ENCODE data around the gene RBBP8NL.

DNA sequence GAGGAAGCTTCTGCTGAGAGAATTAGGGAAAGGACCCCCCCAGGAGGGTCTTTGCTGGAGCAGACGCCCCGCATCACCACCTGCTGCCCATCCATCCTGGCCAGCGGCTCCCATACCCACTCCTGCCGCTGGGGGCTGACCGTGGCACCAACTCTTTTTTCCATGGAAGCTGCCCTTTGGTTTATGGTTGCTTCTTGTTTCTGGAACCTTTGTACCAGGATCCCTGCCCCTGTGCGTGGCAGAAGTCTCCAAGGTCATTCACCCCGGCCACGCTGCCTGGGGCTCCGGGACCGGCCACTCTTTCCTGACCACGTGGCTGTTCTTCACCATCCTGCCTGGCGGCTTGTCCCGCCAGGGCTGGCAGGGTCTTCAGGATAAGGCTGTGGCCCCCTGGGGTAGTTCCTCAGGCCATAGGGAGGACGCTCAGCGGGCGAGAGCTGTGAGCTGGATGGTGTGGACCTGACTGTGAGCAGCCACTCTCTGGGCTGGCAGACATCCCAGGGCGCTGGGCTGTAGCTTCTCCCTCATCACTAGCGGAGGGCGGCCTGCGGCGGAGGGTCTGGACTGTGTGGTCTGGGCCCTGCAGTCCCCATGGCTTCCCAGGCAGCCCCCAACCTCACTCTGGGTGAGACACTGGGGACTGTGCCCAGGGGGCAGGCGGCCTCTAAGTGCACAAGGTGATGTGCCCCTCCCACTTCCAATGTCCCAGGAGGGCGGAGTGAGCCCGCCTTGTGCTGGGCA is 22.8 kb upstream of the RBBP8NL start:
- TF ChIP-seq TAF1 (IDR thresholded peaks at IDR 0.05; ENCODE audit: low read depth) (no peak), EP300 (IDR thresholded peaks at IDR 0.05; ENCODE audit: borderline replicate concordance) (no peak), RAD21 (IDR thresholded peaks at IDR 0.05; ENCODE audit: low read depth) (no peak), TCF12 (IDR thresholded peaks at IDR 0.05; ENCODE audit: low read depth) (no peak), EGR1 (IDR thresholded peaks at IDR 0.05) (no peak), CREB1 (IDR thresholded peaks at IDR 0.05; ENCODE audit: low read depth) (no peak), FOXM1 (IDR thresholded peaks at IDR 0.05; ENCODE audit: borderline replicate concordance, low read depth) (no peak), YY1 (IDR thresholded peaks at IDR 0.05; ENCODE audit: low read depth) (no peak), TEAD4 (IDR thresholded peaks at IDR 0.05) (no peak), CEBPB (IDR thresholded peaks at IDR 0.05) (no peak)
- TF ChIP-seq, protein P1, sequence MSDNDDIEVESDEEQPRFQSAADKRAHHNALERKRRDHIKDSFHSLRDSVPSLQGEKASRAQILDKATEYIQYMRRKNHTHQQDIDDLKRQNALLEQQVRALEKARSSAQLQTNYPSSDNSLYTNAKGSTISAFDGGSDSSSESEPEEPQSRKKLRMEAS (IDR thresholded peaks at IDR 0.05): no peak; the same call in 1 of the 2 replicates
- TF ChIP-seq, protein P2, sequence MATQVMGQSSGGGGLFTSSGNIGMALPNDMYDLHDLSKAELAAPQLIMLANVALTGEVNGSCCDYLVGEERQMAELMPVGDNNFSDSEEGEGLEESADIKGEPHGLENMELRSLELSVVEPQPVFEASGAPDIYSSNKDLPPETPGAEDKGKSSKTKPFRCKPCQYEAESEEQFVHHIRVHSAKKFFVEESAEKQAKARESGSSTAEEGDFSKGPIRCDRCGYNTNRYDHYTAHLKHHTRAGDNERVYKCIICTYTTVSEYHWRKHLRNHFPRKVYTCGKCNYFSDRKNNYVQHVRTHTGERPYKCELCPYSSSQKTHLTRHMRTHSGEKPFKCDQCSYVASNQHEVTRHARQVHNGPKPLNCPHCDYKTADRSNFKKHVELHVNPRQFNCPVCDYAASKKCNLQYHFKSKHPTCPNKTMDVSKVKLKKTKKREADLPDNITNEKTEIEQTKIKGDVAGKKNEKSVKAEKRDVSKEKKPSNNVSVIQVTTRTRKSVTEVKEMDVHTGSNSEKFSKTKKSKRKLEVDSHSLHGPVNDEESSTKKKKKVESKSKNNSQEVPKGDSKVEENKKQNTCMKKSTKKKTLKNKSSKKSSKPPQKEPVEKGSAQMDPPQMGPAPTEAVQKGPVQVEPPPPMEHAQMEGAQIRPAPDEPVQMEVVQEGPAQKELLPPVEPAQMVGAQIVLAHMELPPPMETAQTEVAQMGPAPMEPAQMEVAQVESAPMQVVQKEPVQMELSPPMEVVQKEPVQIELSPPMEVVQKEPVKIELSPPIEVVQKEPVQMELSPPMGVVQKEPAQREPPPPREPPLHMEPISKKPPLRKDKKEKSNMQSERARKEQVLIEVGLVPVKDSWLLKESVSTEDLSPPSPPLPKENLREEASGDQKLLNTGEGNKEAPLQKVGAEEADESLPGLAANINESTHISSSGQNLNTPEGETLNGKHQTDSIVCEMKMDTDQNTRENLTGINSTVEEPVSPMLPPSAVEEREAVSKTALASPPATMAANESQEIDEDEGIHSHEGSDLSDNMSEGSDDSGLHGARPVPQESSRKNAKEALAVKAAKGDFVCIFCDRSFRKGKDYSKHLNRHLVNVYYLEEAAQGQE (IDR thresholded peaks at IDR 0.05; ENCODE audit: low read depth): no peak

Measured in Ishikawa (cell line).